OCI-LY1 (cell line): ENCODE results near the gene HNRNPM.

ENCODE experiments used
- H2AFZ ChIP-seq: fragments of 200-600 bp; sonication (generic), shearing (Covaris generic); 2 replicates; pipeline ENCODE4 v1.6.0; 2014; ENCODE audit warnings: antibody characterized with exemption, mild to moderate bottlenecking, low read length
- H3F3A ChIP-seq: fragments of 200-600 bp; sonication (generic), shearing (Covaris generic); 2 replicates; pipeline ENCODE4 v1.6.0; 2014; ENCODE audit warnings: mild to moderate bottlenecking, antibody characterized with exemption, low read length, moderate library complexity; ENCODE audit not compliant: insufficient read depth
- H3K27ac ChIP-seq: fragments of 200-600 bp; sonication (generic); 2 replicates; pipeline ENCODE4 v1.5.1; 2014; ENCODE audit warnings: low read length, mixed run types, mild to moderate bottlenecking, low read depth; ENCODE audit not compliant: poor library complexity, severe bottlenecking
- H3K27me3 ChIP-seq: fragments of 200-600 bp; sonication (generic); 2 replicates; pipeline ENCODE4 v1.6.0; 2014; ENCODE audit warnings: antibody characterized with exemption, mild to moderate bottlenecking, low read length, moderate library complexity; ENCODE audit not compliant: insufficient read depth
- H3K36me3 ChIP-seq: fragments of 200-600 bp; sonication (generic); 2 replicates; pipeline ENCODE4 v1.6.1; 2014; ENCODE audit warnings: mild to moderate bottlenecking, antibody characterized with exemption, low read length, moderate library complexity, mixed read lengths; ENCODE audit not compliant: insufficient read depth
- H3K4me1 ChIP-seq: fragments of 200-600 bp; sonication (generic); 2 replicates; pipeline ENCODE4 v1.5.1; 2014; ENCODE audit warnings: mild to moderate bottlenecking, low read length, moderate library complexity; ENCODE audit not compliant: insufficient read depth, severe bottlenecking
- H3K4me2 ChIP-seq: fragments of 200-600 bp; sonication (generic), shearing (Covaris generic); 2 replicates; pipeline ENCODE4 v1.6.1; 2014; ENCODE audit warnings: low read length
- H3K4me3 ChIP-seq: fragments of 200-600 bp; sonication (generic); 2 replicates; pipeline ENCODE4 v1.5.1; 2014; ENCODE audit warnings: low read length, low read depth, mild to moderate bottlenecking, mixed read lengths; ENCODE audit not compliant: poor library complexity, severe bottlenecking
- H3K79me2 ChIP-seq: fragments of 200-600 bp; shearing (Covaris generic); 2 replicates; pipeline ENCODE4 v1.6.1; 2016; ENCODE audit warnings: mixed run types, low read length, mixed read lengths; ENCODE audit not compliant: insufficient read depth
- H3K9ac ChIP-seq: fragments of 200-600 bp; sonication (generic), shearing (Covaris generic); 2 replicates; pipeline ENCODE4 v1.6.1; 2014; ENCODE audit warnings: mild to moderate bottlenecking, low read length, mixed read lengths
- H3K9me2 ChIP-seq: fragments of 200-600 bp; sonication (generic), shearing (Covaris generic); 2 replicates; pipeline ENCODE4 v1.6.1; 2014; ENCODE audit warnings: low read depth, mild to moderate bottlenecking, low read length, mixed read lengths
- H3K9me3 ChIP-seq: fragments of 200-600 bp; shearing (Covaris generic); 2 replicates; pipeline ENCODE4 v1.6.1; 2014; ENCODE audit warnings: low read length, mixed read lengths
- H4K20me1 ChIP-seq: fragments of 200-600 bp; sonication (generic), shearing (Covaris generic); 2 replicates; pipeline ENCODE4 v1.6.0; 2016; ENCODE audit warnings: mild to moderate bottlenecking, low read length; ENCODE audit not compliant: insufficient read depth
- EZH2 ChIP-seq: fragments of 200-600 bp; sonication (generic), shearing (Covaris generic); IDR thresholded peaks from 2 replicates; pipeline ENCODE4 v1.8.0; 2017; ENCODE audit warnings: borderline replicate concordance, mixed run types, mild to moderate bottlenecking, antibody characterized with exemption, low read length, moderate library complexity, mixed read lengths
- TF ChIP-seq, protein P1 (sequence below): fragments of 200-600 bp; sonication (generic), shearing (Covaris generic); IDR thresholded peaks from 2 replicates; pipeline ENCODE4 v1.5.1; 2017; ENCODE audit warnings: mild to moderate bottlenecking, antibody characterized with exemption, low read length, moderate library complexity, mixed read lengths

Gene HNRNPM

DNA sequence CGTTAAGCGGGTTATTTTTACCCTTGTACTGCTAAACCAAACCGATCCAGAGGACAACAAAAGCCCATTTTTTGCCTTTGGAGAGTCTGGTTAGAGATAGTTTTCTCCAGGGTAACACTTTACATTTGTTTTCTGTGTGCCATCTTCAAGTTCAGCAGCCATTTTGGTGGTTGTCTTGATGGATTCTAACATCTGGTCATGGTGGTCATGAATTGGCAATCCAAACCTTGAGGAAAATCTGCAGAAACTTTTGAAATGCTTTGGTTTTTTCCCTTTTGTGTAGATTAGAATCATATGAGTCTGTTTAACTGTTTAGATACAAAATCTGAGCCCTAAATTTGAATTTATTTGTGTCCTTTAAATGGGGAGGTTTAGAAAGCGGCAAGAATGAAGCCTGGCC, 16.6 kb downstream of the HNRNPM start:
- peaks cover 14% of the 10 kb centered on the region for H3K4me1 ChIP-seq
- H3K27ac ChIP-seq = no peak overlapping the region
- H4K20me1 ChIP-seq = peaks cover 3% of the 10 kb centered on the region; the same call in 1 of the 2 replicates
- no peak overlapping the region for H2AFZ ChIP-seq
- TF ChIP-seq EZH2 = no peak
- TF ChIP-seq, protein P1, sequence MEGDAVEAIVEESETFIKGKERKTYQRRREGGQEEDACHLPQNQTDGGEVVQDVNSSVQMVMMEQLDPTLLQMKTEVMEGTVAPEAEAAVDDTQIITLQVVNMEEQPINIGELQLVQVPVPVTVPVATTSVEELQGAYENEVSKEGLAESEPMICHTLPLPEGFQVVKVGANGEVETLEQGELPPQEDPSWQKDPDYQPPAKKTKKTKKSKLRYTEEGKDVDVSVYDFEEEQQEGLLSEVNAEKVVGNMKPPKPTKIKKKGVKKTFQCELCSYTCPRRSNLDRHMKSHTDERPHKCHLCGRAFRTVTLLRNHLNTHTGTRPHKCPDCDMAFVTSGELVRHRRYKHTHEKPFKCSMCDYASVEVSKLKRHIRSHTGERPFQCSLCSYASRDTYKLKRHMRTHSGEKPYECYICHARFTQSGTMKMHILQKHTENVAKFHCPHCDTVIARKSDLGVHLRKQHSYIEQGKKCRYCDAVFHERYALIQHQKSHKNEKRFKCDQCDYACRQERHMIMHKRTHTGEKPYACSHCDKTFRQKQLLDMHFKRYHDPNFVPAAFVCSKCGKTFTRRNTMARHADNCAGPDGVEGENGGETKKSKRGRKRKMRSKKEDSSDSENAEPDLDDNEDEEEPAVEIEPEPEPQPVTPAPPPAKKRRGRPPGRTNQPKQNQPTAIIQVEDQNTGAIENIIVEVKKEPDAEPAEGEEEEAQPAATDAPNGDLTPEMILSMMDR = no peak
- H3F3A ChIP-seq = no peaks in the 10 kb centered on the region
- peaks cover 75% of the 10 kb centered on the region for H3K79me2 ChIP-seq
- H3K36me3 ChIP-seq = peaks cover 100% of the 10 kb centered on the region
- no peak overlapping the region for H3K4me3 ChIP-seq
- H3K9me3 ChIP-seq = no peaks in the 10 kb centered on the region
- H3K27me3 ChIP-seq = no peaks in the 10 kb centered on the region
- H3K9me2 ChIP-seq = no peaks in the 10 kb centered on the region
- no peak overlapping the region for H3K4me2 ChIP-seq
- H3K9ac ChIP-seq = no peak overlapping the region

- TF ChIP-seq, protein P1 = no peak
- no peak for TF ChIP-seq EZH2
- H4K20me1 ChIP-seq = peaks cover 3% of the 10 kb centered on the region; the same call in 1 of the 2 replicates
- H3K4me1 ChIP-seq = peaks cover 14% of the 10 kb centered on the region
- no peak overlapping the region for H3K9ac ChIP-seq
- no peaks in the 10 kb centered on the region for H3K9me3 ChIP-seq
- H3K27me3 ChIP-seq = no peaks in the 10 kb centered on the region
- H3K79me2 ChIP-seq = peaks cover 70% of the 10 kb centered on the region
- no peak overlapping the region for H3K27ac ChIP-seq
- no peaks in the 10 kb centered on the region for H3F3A ChIP-seq
- H3K4me2 ChIP-seq = no peak overlapping the region
- no peaks in the 10 kb centered on the region for H3K9me2 ChIP-seq
- peaks cover 100% of the 10 kb centered on the region for H3K36me3 ChIP-seq
- no peak overlapping the region for H2AFZ ChIP-seq
- H3K4me3 ChIP-seq = no peak overlapping the region
Measured at GRCh38 chr19:8461891-8462290, 17.1 kb downstream of the HNRNPM start.

DNA sequence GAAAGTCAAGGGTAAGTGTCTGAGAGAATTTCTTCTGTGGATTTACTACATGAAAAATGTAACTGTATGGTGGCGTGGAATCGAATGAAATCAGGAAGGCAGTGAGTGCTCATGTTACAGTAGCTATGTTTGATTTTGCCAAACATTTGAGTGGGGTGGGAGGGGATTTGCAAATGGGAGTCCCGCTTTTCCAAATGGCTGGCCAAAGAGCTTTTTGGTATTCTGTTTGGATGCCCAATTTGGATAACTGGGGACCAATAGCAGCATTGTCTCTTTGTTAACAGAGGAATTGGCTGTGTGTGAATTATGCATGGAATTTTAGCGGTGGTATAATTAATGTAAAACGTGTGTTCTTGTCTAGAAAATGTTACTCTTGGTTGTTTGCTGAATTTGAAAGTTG, 17.8 kb downstream of the HNRNPM start:
- peaks cover 3% of the 10 kb centered on the region; the same call in 1 of the 2 replicates for H4K20me1 ChIP-seq
- peaks cover 11% of the 10 kb centered on the region for H3K4me1 ChIP-seq
- H3K4me2 ChIP-seq = no peak overlapping the region
- no peak overlapping the region for H3K4me3 ChIP-seq
- H3K36me3 ChIP-seq = peaks cover 100% of the 10 kb centered on the region
- no peak overlapping the region for H2AFZ ChIP-seq
- H3K9me2 ChIP-seq = no peaks in the 10 kb centered on the region
- TF ChIP-seq, protein P1 = no peak
- no peak for TF ChIP-seq EZH2
- peaks cover 63% of the 10 kb centered on the region for H3K79me2 ChIP-seq
- H3K27me3 ChIP-seq = no peaks in the 10 kb centered on the region
- H3K9me3 ChIP-seq = no peaks in the 10 kb centered on the region
- no peaks in the 10 kb centered on the region for H3F3A ChIP-seq
- no peak overlapping the region for H3K9ac ChIP-seq
- H3K27ac ChIP-seq = no peak overlapping the region
